PC-9 (cell line): ENCODE data around the gene DISP3.

Experiments
- CTCF ChIP-seq: fragments of 200-600 bp; sonication (generic); conservative IDR thresholded peaks from 2 replicates; pipeline ENCODE4 v1.6.1; 2017; ENCODE audit warnings: mixed run types, antibody characterized with exemption, mild to moderate bottlenecking, moderate library complexity
- EZH2 ChIP-seq: fragments of 200-600 bp; sonication (generic); IDR thresholded peaks from 2 replicates; pipeline ENCODE4 v1.8.0; 2017; ENCODE audit warnings: antibody characterized with exemption, low read depth

GRCh38 chr1:11525516-11525915, 46.6 kb downstream of the DISP3 start:
- TF ChIP-seq CTCF = no peak
- no peak for TF ChIP-seq EZH2
